ENCODE data around the gene ZNF442. TPM values are rescaled to one million over a fixed set of nuclear protein-coding genes. Genes with fewer than 3 reads are reported as not detected.
"Not testable (repeated sequence)": the region's sequence is repeated elsewhere in the genome, so short reads cannot be mapped to it uniquely, and the experiment has no call there.

ZNF442 gene
- total RNA-seq, 1 experiment from 2014 or later, result 1.1 TPM

GRCh38 chr19:12364391-12365235 is 870 bp downstream of the ZNF442 start:
- POLR2A ChIA-PET (ENCODE audit: unreplicated experiment), result interaction anchor here (0.7 kb wide), 1 partner anchor 120 kb away, joined by 6 read pairs; the partner anchor contains the start of gene ZNF709
- intact Hi-C loops (cut with micrococcal nuclease), result loop anchor here (1.0 to 5.0 kb wide), 3 partner anchors 72 to 223 kb away; partner anchors contain the start of genes ZNF44 and ZNF564
- TSS peak; percentile 58 for BruUV-seq (replicated peaks)
- Histone ChIP-seq H3K27ac (ENCODE audit: low read length) (no peak overlapping the region), H3K9me3 (ENCODE audit: low read length) (peaks cover 12% of the 10 kb centered on the region; the same call in 1 of the 2 replicates), H4K20me1 (ENCODE audit: low read length) (no peaks in the 10 kb centered on the region), H3K9me2 (replicated peaks; ENCODE audit: low read length) (no peaks in the 10 kb centered on the region), H3K4me1 (ENCODE audit: insufficient read depth, low read length) (no peaks in the 10 kb centered on the region; the same call in 1 of the 2 replicates), H2AFZ (ENCODE audit: low read length) (peak overlapping the region; percentile 86), H3K4me2 (ENCODE audit: low read length) (peak overlapping the region; percentile 77), H3K79me2 (ENCODE audit: low read length) (no peaks in the 10 kb centered on the region), H3F3A (ENCODE audit: low read length, unreplicated experiment) (no peaks in the 10 kb centered on the region), H3K9ac (ENCODE audit: low read length) (peak overlapping the region; percentile 69), H3K4me3 (ENCODE audit: low read length) (peak overlapping the region; percentile 82), H3K27me3 (ENCODE audit: low read length) (no peaks in the 10 kb centered on the region), H3K36me3 (ENCODE audit: low read depth, low read length) (no peaks in the 10 kb centered on the region)
- CTCF ChIA-PET, result interaction anchor here (0.7 to 1.8 kb wide), 2 partner anchors 284 to 305 kb away, joined by 3 to 14 read pairs; no protein-coding TSS in a partner anchor
- DNase-seq, result no peak
- TF ChIP-seq EZH2phosphoT487 (IDR thresholded peaks at IDR 0.05; ENCODE audit: borderline replicate concordance, low read length) (no peak), EZH2 (IDR thresholded peaks at IDR 0.05; ENCODE audit: low read length, unreplicated experiment) (no peak), CTCF (conservative IDR thresholded peaks at IDR 0.05; ENCODE audit: low read depth, low read length) (no peak)
- peak; percentile 1; the same call in 1 of the 2 replicates for ATAC-seq

- H3F3A ChIP-seq (ENCODE audit: low read length, unreplicated experiment); intact Hi-C loops (cut with micrococcal nuclease); H4K20me1 ChIP-seq (ENCODE audit: low read length); H3K4me2 ChIP-seq (ENCODE audit: low read length); DNase-seq; H3K4me1 ChIP-seq (ENCODE audit: insufficient read depth, low read length); POLR2A ChIA-PET (ENCODE audit: unreplicated experiment); ATAC-seq; H3K27ac ChIP-seq (ENCODE audit: low read length); BruUV-seq (replicated peaks); H2AFZ ChIP-seq (ENCODE audit: low read length); H3K27me3 ChIP-seq (ENCODE audit: low read length); H3K79me2 ChIP-seq (ENCODE audit: low read length); H3K36me3 ChIP-seq (ENCODE audit: low read depth, low read length); CTCF ChIA-PET; H3K9me2 ChIP-seq (replicated peaks; ENCODE audit: low read length); H3K9ac ChIP-seq (ENCODE audit: low read length); H3K4me3 ChIP-seq (ENCODE audit: low read length): not testable (repeated sequence)
- H3K9me3 ChIP-seq (ENCODE audit: low read length), result peaks cover 16% of the 10 kb centered on the region; the same call in 1 of the 2 replicates
Measured at GRCh38 chr19:12362236-12362635, 3.2 kb downstream of the ZNF442 start.

GRCh38 chr19:12353375-12353774 is 12.1 kb downstream of the ZNF442 start:
- intact Hi-C loops (cut with micrococcal nuclease), result no loop called here
- no peak for DNase-seq
- H3K9me2 ChIP-seq (replicated peaks; ENCODE audit: low read length), result no peaks in the 10 kb centered on the region
- H3K4me3 ChIP-seq (ENCODE audit: low read length), result peak overlapping the region; percentile 5; the same call in 1 of the 2 replicates
- TF ChIP-seq EZH2 (IDR thresholded peaks at IDR 0.05; ENCODE audit: low read length, unreplicated experiment) (no peak), EZH2phosphoT487 (IDR thresholded peaks at IDR 0.05; ENCODE audit: borderline replicate concordance, low read length) (no peak), CTCF (conservative IDR thresholded peaks at IDR 0.05; ENCODE audit: low read depth, low read length) (no peak)
- H3K79me2 ChIP-seq (ENCODE audit: low read length), result no peaks in the 10 kb centered on the region
- H3K4me2 ChIP-seq (ENCODE audit: low read length), result no peak overlapping the region
- no peak for ATAC-seq
- H3K27ac ChIP-seq (ENCODE audit: low read length), result no peak overlapping the region
- no peak overlapping the region for H3K9ac ChIP-seq (ENCODE audit: low read length)
- peaks cover 48% of the 10 kb centered on the region for H3K36me3 ChIP-seq (ENCODE audit: low read depth, low read length)
- no peaks in the 10 kb centered on the region for H3F3A ChIP-seq (ENCODE audit: low read length, unreplicated experiment)
- ChIA-PET POLR2A (ENCODE audit: unreplicated experiment) (no interaction called here), CTCF (no interaction called here)
- no peak overlapping the region for H2AFZ ChIP-seq (ENCODE audit: low read length)
- no peaks in the 10 kb centered on the region for H4K20me1 ChIP-seq (ENCODE audit: low read length)
- BruUV-seq (replicated peaks), result no TSS peak
- H3K27me3 ChIP-seq (ENCODE audit: low read length), result no peaks in the 10 kb centered on the region
- no peaks in the 10 kb centered on the region for H3K4me1 ChIP-seq (ENCODE audit: insufficient read depth, low read length)
- peaks cover 73% of the 10 kb centered on the region for H3K9me3 ChIP-seq (ENCODE audit: low read length)
